Measurements from ENCODE around the gene ITGB2.

DNA sequence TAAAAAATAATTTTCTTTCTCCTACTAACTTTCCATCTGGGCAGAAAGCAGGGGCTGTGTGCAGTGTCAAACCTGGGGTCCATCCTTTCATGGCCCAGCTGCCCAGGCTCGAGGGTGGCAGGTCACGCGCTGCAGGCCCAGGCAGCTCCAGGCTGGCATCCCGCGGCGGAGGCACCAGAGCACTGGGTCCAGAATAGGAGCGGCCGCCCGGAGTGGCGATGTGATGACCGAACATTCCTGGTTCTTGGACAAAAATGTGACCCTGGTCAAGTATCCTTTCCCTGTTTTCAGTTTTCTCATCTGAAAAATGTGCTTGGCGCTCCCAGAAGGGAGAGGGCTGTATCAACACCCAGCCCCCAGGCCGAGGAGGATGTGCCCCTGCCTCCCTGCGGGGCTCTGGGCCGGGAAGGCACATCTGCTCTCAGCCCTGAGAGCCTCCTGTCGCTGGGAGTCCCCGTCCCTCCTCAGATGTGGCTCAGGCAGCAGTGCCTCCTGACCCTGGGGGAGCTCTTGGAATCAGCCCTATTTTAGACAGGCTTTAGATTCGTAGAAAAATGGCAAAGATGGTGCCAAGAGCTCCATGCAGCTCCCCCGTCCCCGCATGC lies 48.5 kb upstream of the ITGB2 start:
- TF ChIP-seq, protein P1, sequence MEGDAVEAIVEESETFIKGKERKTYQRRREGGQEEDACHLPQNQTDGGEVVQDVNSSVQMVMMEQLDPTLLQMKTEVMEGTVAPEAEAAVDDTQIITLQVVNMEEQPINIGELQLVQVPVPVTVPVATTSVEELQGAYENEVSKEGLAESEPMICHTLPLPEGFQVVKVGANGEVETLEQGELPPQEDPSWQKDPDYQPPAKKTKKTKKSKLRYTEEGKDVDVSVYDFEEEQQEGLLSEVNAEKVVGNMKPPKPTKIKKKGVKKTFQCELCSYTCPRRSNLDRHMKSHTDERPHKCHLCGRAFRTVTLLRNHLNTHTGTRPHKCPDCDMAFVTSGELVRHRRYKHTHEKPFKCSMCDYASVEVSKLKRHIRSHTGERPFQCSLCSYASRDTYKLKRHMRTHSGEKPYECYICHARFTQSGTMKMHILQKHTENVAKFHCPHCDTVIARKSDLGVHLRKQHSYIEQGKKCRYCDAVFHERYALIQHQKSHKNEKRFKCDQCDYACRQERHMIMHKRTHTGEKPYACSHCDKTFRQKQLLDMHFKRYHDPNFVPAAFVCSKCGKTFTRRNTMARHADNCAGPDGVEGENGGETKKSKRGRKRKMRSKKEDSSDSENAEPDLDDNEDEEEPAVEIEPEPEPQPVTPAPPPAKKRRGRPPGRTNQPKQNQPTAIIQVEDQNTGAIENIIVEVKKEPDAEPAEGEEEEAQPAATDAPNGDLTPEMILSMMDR (IDR thresholded peaks at IDR 0.05) = no peak
- no peak for TF ChIP-seq POLR2A (IDR thresholded peaks at IDR 0.05; ENCODE audit: low read depth)
